DMS79 treated with DMSO at 0.1 percent for 48 hours (cell line): ENCODE measurements around the gene ZDHHC5.
"Not testable (repeated sequence)": the region's sequence is repeated elsewhere in the genome, so short reads cannot be mapped to it uniquely, and the experiment has no call there.

Experiments
- DNase-seq: peaks from one replicate; lab custom pipeline; 2025; lab: John Stamatoyannopoulos, UW

ZDHHC5 gene

GRCh38 chr11:57644748-57645688 lies 22.9 kb upstream of the ZDHHC5 start:
- DNase-seq = peak; percentile 66

GRCh38 chr11:57645689-57646085 lies 22.2 kb upstream of the ZDHHC5 start:
- DNase-seq = no peak

- no peak for DNase-seq
Observed at GRCh38 chr11:57646194-57646798, 21.6 kb upstream of the ZDHHC5 start.

GRCh38 chr11:57646799-57647303 lies 21.1 kb upstream of the ZDHHC5 start:
- peak; percentile 5 for DNase-seq

GRCh38 chr11:57647372-57647771 lies 20.5 kb upstream of the ZDHHC5 start:
- DNase-seq = peak; percentile 52

- DNase-seq = peak; percentile 36
Observed at GRCh38 chr11:57647960-57648800, 19.7 kb upstream of the ZDHHC5 start.

- DNase-seq = peak; percentile 32
Observed at GRCh38 chr11:57648801-57649735, 18.8 kb upstream of the ZDHHC5 start.

- DNase-seq = peak; percentile 27
Observed at GRCh38 chr11:57649826-57650738, 17.8 kb upstream of the ZDHHC5 start, which contains the start of gene YPEL4. TSS of gene YPEL4 (minus strand) at chr11:57649912. CDS start at chr11:57647107, 2,805 bp downstream.

- no peak for DNase-seq
Observed at GRCh38 chr11:57650739-57651090, 17.2 kb upstream of the ZDHHC5 start.

GRCh38 chr11:57651408-57651807 lies 16.5 kb upstream of the ZDHHC5 start:
- no peak for DNase-seq

GRCh38 chr11:57652230-57652629 lies 15.7 kb upstream of the ZDHHC5 start:
- DNase-seq = not testable (repeated sequence)

GRCh38 chr11:57652662-57653061 lies 15.3 kb upstream of the ZDHHC5 start:
- no peak for DNase-seq

GRCh38 chr11:57653163-57653562 lies 14.8 kb upstream of the ZDHHC5 start:
- no peak for DNase-seq

- DNase-seq = no peak
Observed at GRCh38 chr11:57656885-57657193, 11.1 kb upstream of the ZDHHC5 start.

GRCh38 chr11:57657194-57658022 lies 10.5 kb upstream of the ZDHHC5 start, which contains the start of gene CLP1:
TSS of gene CLP1 (plus strand) at chr11:57657762. CDS start at chr11:57659477, 1,715 bp downstream.
- peak; percentile 97 for DNase-seq

- no peak for DNase-seq
Observed at GRCh38 chr11:57658023-57658361, 9.9 kb upstream of the ZDHHC5 start.

GRCh38 chr11:57659669-57660068 lies 8.2 kb upstream of the ZDHHC5 start:
- no peak for DNase-seq

- no peak for DNase-seq
Observed at GRCh38 chr11:57662893-57663292, 5.0 kb upstream of the ZDHHC5 start.

GRCh38 chr11:57663975-57664374 lies 3.9 kb upstream of the ZDHHC5 start:
- no peak for DNase-seq
